ENCODE data around the gene TUBGCP6.

Gene TUBGCP6

GRCh38 chr22:50226063-50226874, 18.6 kb downstream of the TUBGCP6 start:
- DNase-seq, result no peak
- TF ChIP-seq, protein P1, sequence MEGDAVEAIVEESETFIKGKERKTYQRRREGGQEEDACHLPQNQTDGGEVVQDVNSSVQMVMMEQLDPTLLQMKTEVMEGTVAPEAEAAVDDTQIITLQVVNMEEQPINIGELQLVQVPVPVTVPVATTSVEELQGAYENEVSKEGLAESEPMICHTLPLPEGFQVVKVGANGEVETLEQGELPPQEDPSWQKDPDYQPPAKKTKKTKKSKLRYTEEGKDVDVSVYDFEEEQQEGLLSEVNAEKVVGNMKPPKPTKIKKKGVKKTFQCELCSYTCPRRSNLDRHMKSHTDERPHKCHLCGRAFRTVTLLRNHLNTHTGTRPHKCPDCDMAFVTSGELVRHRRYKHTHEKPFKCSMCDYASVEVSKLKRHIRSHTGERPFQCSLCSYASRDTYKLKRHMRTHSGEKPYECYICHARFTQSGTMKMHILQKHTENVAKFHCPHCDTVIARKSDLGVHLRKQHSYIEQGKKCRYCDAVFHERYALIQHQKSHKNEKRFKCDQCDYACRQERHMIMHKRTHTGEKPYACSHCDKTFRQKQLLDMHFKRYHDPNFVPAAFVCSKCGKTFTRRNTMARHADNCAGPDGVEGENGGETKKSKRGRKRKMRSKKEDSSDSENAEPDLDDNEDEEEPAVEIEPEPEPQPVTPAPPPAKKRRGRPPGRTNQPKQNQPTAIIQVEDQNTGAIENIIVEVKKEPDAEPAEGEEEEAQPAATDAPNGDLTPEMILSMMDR (IDR thresholded peaks at IDR 0.05), result no peak
- H3K36me3 ChIP-seq, result peaks cover 60 to 94% (median 81%) of the 10 kb centered on the region in 3 donors
- H3K9me3 ChIP-seq, result no peaks in the 10 kb centered on the region
- no peak overlapping the region for H3K4me3 ChIP-seq
- intact Hi-C loops (cut with DNase I; ENCODE audit: low total_unique reads), result no loop called here
- no peaks in the 10 kb centered on the region for H3K27me3 ChIP-seq
- H3K27ac ChIP-seq, result no peak overlapping the region
- H3K4me1 ChIP-seq, result no peaks in the 10 kb centered on the region

DNA sequence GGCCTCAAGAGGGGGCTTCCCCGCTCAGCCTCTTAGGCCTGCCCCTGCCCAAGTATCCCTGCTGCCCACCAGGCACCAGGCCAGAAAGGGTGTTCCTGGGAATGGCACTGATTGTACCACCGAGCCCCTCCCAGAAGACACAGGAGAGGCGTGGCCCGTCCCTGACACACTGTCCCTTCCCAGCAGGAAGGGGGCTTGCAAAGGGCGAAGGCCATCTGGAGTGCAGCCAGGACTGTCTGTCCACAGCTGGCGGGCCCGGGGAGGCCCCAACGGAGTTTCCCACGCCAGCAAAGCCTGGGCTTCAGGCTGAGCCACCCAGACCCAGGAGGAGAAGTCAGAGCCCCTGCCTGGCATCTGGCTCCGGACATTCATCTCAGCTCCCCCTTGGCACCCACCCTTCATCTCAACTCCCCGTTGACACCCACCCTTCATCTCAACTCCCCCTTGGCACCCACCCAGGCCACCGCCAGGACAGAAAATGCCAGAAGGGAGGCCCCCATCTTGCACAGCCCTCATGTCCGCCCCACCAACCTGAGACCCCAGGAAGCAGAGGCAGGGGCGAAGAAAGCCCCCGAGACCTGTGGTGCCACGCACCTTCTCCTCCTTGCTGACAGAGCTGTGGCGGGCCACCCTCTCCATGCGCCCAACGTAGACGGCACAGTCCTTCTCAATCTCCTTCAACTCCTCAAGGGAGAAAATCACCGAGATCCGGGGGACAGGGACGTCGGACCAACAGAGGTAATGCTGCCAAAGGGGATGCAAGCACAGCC, 19.4 kb downstream of the TUBGCP6 start:
- Histone ChIP-seq H3K36me3 (peaks cover 69 to 100% (median 89%) of the 10 kb centered on the region in 3 donors), H3K4me3 (no peak overlapping the region), H3K9me3 (no peaks in the 10 kb centered on the region), H3K4me1 (no peaks in the 10 kb centered on the region), H3K27ac (no peak overlapping the region), H3K27me3 (no peaks in the 10 kb centered on the region)
- no peak for DNase-seq
- TF ChIP-seq, protein P1 (IDR thresholded peaks at IDR 0.05), result no peak
- intact Hi-C loops (cut with DNase I; ENCODE audit: low total_unique reads), result no loop called here

DNA sequence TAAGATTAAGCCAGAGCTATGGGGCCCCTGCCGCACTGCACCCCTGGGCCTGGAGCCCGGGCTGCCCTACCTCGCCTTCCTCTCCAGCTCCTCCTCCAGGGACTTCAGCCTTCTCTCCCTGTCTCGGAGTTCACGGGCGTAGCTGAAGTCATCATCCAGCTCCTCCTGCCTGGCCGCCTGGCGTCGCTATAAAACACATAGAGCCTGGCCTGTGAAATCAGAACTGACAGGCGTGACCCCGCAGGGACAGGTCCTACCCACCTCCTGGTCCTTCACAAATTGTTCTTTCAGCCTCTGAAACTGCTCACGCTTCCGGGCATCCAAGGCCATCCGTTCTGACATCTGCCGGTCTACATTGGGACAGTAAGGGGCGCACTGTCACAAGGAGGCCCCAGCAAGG, 20.8 kb downstream of the TUBGCP6 start:
- TF ChIP-seq, protein P1 (IDR thresholded peaks at IDR 0.05), result no peak
- H3K27ac ChIP-seq, result no peak overlapping the region
- H3K36me3 ChIP-seq, result peaks cover 69 to 100% (median 93%) of the 10 kb centered on the region in 3 donors
- H3K4me1 ChIP-seq, result no peaks in the 10 kb centered on the region
- no peak for DNase-seq
- H3K4me3 ChIP-seq, result no peak overlapping the region
- H3K9me3 ChIP-seq, result no peaks in the 10 kb centered on the region
- intact Hi-C loops (cut with DNase I; ENCODE audit: low total_unique reads), result no loop called here
- H3K27me3 ChIP-seq, result no peaks in the 10 kb centered on the region

DNA sequence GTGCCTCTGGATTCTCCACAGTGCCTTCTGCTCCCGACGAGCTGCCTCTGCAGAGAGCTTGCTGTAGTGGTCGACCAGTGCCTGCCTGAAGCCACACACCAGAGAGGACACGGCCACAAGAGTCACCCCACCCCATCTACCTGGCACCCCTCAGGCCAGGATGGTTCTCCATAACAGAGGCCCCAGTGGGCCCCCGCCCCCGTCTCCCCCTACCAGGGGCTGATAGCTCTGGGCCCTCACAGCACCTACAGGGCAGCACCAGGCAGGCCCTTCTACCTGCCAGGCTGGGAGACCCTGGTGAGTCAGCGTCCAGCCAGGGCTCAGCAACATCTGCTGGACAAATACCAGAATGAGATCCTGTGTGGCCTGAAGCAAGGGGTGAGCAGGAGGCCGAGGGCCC, 22.3 kb downstream of the TUBGCP6 start:
- no peaks in the 10 kb centered on the region for H3K9me3 ChIP-seq
- peaks cover 77 to 100% (median 93%) of the 10 kb centered on the region in 3 donors for H3K36me3 ChIP-seq
- no peaks in the 10 kb centered on the region for H3K27me3 ChIP-seq
- H3K27ac ChIP-seq, result no peak overlapping the region
- intact Hi-C loops (cut with DNase I; ENCODE audit: low total_unique reads), result no loop called here
- DNase-seq, result no peak
- no peaks in the 10 kb centered on the region for H3K4me1 ChIP-seq
- H3K4me3 ChIP-seq, result no peak overlapping the region
- TF ChIP-seq, protein P1 (IDR thresholded peaks at IDR 0.05), result no peak

GRCh38 chr22:50221410-50222300, 23.2 kb downstream of the TUBGCP6 start:
- Histone ChIP-seq H3K36me3 (peaks cover 79 to 100% (median 94%) of the 10 kb centered on the region in 3 donors), H3K27ac (no peak overlapping the region), H3K4me3 (no peak overlapping the region), H3K4me1 (no peaks in the 10 kb centered on the region), H3K9me3 (no peaks in the 10 kb centered on the region), H3K27me3 (no peaks in the 10 kb centered on the region)
- no peak for DNase-seq
- intact Hi-C loops (cut with DNase I; ENCODE audit: low total_unique reads), result no loop called here
- TF ChIP-seq, protein P1 (IDR thresholded peaks at IDR 0.05), result no peak

All from tibial artery (tissue), 4 donors.